Muscle of arm (tissue), 12 donors: Measurements from ENCODE around the gene PMF1. TPM values are rescaled to one million over a fixed set of nuclear protein-coding genes. Genes with fewer than 3 reads are reported as not detected.

ENCODE experiments used
- DNase-seq: peaks from one replicate; pipeline ENCODE4 v3.0.0-alpha.2; 2013
- polyA plus RNA-seq, 12 donors: library from polyadenylated mRNA; unstranded; fragments of 120-200 nt; gene quantifications; one replicate each; pipeline ENCODE4 v1.2.1, GENCODE V29; 2013; ENCODE audit not compliant: insufficient read length in 12 of 12

The PMF1 gene
- polyA plus RNA-seq, 12 donors: 37.1 to 66.7 (median 40.6) TPM; not detected in 1

DNA sequence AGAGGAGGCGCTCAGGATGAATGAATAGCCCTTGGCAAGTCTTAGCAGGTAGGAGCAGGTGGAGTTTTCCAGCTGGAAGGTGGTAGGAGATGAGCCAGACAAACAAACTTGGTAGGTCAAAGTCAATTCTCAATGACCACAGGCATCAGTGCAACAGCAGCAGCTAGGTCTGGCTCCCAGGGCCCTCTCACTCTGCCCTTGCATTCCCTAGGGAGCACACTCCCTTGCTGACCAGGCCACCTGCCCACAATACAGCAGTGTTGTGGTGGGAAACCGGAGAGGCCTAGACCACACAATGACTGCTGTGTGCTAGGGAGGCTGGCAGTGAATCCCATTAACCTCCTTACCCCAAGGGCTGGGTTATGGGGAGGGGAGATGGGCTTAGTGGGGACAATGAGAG is 48.1 kb downstream of the PMF1 start:
- DNase-seq: no peak

- no peak for DNase-seq
Measured at GRCh38 chr1:156262461-156263287, 49.9 kb downstream of the PMF1 start.

DNA sequence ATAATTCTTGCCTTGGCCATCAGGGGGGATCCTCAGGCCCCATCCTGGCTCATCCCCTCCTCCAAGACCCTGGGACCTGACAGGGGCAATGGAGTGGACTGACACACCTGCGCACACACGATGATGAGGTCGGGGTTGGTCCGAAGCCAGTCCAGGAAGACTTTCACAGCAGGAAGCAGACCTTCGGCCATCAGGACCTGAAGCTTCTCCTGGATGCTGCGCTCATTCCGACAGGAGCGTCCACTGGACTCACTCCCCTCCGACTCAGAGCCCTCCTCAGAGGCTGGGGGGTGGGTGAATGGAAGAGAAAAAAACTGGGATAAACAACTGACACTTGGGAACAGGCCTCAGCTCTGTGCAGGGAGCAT is 50.5 kb downstream of the PMF1 start:
- DNase-seq: no peak

- no peak for DNase-seq
Measured at GRCh38 chr1:156266051-156266450, 53.2 kb downstream of the PMF1 start.

DNA sequence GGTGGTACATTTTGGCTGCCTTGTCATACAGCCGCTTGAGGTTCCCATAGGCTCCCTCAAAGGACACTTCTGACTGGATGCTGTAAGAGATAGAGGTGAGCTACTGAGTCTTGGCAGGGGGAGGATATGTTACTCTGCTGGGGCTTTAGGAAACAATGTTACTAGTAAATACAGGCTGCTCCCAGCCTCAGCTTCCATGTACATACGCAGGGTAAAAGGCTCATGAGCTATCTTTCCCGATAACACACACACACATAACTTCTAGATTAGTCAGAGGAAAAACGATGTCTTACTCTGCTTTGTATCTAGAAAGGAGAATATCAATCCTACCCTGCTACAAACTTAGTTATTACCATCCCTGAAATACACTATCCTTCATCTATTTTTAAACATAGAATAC is 55.5 kb downstream of the PMF1 start:
- DNase-seq: no peak

DNA sequence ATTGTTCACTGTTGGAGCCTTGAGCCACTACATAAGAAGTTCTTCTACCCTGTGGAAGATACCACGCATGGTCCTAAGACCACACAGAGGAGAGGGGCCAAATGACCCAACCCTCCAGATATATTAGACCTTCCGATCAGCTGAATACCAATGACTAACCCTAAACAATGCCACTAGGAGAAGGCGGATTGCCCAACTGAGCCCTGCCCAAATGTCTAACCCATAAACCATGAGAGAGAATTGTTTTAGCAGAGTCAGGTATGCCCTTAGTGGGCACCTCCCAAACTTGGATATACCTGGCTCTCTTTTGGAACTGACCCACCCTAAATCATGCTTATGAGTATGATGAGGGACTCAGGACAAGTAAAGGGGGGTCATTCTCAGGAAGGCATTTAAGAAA is 57.5 kb downstream of the PMF1 start:
- DNase-seq: no peak

GRCh38 chr1:156276532-156276931 is 63.7 kb downstream of the PMF1 start:
- DNase-seq: no peak

GRCh38 chr1:156276966-156277381 is 64.2 kb downstream of the PMF1 start:
- DNase-seq: no peak

GRCh38 chr1:156279837-156280236 is 67.0 kb downstream of the PMF1 start:
- no peak for DNase-seq

DNA sequence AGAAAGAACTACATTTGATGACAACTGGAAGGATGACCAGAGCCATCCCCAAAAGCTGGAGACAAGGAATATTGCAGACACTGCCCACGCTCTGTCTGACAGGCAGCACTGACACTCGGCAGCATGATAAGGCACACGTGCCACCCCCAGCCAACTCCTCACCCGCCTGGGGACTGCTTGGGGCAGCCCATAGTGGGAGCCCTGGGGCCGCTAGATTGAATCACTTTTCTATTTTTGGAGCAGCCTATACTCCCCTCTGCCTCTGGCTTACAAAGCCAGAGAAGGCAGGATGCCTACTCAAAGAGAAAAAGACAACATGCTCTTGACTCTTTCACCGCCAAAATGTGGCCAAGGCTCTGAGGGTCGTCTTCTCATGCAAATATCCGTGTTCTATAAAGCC is 68.5 kb downstream of the PMF1 start:
- DNase-seq: no peak

DNA sequence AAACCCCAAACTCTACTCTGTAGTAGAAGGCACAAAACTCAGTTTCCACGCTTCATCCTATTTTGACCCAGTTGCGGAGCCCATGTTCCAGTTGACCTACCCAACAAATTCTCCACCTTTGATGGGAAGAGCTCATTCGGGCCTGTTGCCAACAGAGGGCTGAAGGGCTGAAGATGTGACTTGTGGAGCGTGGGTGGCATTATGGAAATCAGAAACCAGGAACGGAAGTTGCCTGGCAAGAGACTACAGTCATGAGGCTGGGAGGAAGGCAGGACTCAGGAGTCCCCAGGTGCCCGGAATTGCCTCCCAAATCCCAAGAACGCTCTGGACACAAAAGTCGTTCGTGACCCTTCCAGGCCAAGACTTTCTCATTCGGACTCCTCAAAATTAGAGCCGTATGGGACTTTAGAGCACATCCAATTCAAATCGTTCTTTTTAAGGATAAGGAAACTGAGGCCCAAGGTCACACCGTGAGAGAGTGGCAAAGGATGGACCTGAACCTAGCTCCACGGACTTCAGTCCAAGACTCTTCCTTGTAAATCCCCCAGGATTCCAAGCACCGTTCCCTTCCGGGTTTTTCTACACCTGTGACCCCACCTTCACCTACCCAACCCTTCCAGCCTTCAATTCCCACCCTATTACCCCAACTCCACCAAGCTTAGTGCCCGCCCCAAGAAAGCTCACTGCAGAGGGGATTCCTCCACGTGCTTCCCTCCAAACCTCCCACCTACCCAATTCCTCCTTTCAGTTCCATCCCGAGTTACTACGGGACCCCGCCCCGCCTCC is 69.1 kb downstream of the PMF1 start:
- DNase-seq: no peak

DNA sequence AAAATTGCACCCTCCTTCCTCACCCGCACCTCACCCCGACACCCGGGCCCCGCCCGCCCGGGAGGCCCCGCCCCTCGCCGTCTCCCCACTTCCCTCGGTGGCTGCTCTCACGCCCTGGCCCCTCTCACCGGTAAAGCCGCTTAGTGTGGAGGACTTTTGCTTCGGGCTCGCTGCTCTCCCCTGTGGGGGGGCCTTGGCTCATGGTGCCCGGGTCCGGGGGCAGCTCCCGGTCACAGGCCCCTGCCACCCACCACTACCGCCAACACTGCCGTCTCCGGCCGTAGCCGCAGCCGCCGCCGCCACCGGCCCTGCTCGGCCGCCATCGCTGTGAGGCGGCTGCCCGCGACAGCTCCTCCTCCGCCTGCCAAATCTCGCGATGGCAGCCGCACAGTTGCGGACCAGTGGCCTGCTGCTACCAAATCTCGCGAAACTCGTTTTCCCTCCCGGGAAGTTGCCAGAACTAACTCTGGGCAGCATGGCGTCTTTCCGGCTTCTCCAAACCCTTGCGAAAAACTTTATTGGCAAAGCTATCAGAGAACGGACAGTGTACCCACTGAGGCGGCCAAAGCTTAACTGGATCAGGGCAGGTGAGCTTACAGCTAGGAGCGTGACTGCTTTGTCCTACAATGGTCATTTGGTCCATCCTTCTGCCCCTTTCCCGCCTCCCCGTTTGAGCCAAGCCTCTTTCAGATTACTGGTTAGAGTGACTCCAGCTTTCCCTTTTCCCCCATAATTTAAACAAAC is 69.8 kb downstream of the PMF1 start, which contains the start of gene SMG5:
Gene SMG5 (minus strand): TSS at position 347 of the 744 bp plus-strand sequence. CDS start 145 bp downstream, at position 202.
- DNase-seq: peak; percentile 99

GRCh38 chr1:156283521-156283920 is 70.7 kb downstream of the PMF1 start:
- no peak for DNase-seq

DNA sequence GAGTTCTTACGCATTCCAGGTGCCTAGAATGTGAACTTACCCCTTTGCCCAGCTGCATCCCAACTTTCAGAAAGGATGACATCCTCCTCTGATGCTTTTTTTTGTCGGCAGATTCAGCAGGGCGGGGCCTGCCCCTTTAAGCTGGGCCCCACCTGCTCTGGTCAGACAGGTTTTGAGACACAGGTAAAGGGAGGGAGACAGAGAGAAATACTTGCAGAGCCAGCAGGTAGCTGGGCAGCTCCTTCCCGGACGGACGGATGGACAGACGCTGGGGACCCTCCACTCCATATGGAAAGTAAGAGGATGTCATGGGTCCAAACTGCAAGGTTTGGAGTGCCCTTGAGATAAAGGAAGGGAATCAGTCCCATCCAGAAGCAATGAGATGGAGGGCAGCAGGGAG is 71.3 kb downstream of the PMF1 start, which contains the start of gene TMEM79:
Gene TMEM79 (plus strand): TSS at position 214 of the 400 bp plus-strand sequence. CDS start 902 bp downstream, outside the sequence.
- no peak for DNase-seq

GRCh38 chr1:156284757-156285156 is 72.0 kb downstream of the PMF1 start:
- DNase-seq: no peak

GRCh38 chr1:156285437-156285836 is 72.6 kb downstream of the PMF1 start:
- no peak for DNase-seq

GRCh38 chr1:156286061-156286460 is 73.3 kb downstream of the PMF1 start:
- no peak for DNase-seq

Other genes starting within 250 kb of the PMF1 start
- gene ARHGEF2, start 234.5 kb upstream of the PMF1 start, polyA plus RNA-seq: 100 to 1,000 TPM; 119 to 396 (median 157) TPM
- 100 to 1,000 TPM in 11 of 12 donors, not detected in 1; 209 to 317 (median 230) TPM for gene SSR2, start 192.1 kb upstream of the PMF1 start, polyA plus RNA-seq
- gene UBQLN4, start 159.2 kb upstream of the PMF1 start, polyA plus RNA-seq: 10 to 100 TPM in 11 of 12 donors, not detected in 1; 40.2 to 55.3 (median 47.1) TPM
- 10 to 100 TPM in 11 of 12 donors, not detected in 1; 33.6 to 81.4 (median 36.4) TPM for gene LAMTOR2, start 158.2 kb upstream of the PMF1 start, polyA plus RNA-seq
- 10 to 100 TPM in 3 of 12 donors, 1 to 10 TPM in 1, under 1 TPM in 7, not detected in 1; 0.18 to 39.5 (median 0.65) TPM for gene RAB25, start 151.8 kb upstream of the PMF1 start, polyA plus RNA-seq
- 100 to 1,000 TPM in 1 of 12 donors, 10 to 100 TPM in 11; 17.0 to 113 (median 23.9) TPM for gene MEX3A, start 130.5 kb upstream of the PMF1 start, polyA plus RNA-seq
- 100 to 1,000 TPM; 240 to 804 (median 293) TPM for gene LMNA, start 98.3 kb upstream of the PMF1 start, polyA plus RNA-seq
- 10 to 100 TPM in 2 of 12 donors, 1 to 10 TPM in 9, not detected in 1; 2.2 to 16.5 (median 3.4) TPM for gene SEMA4A, start 59.4 kb upstream of the PMF1 start, polyA plus RNA-seq
- gene SLC25A44, start 18.9 kb upstream of the PMF1 start, polyA plus RNA-seq: 10 to 100 TPM in 11 of 12 donors, not detected in 1; 10.5 to 15.8 (median 12.1) TPM
- 1 to 10 TPM in 6 of 12 donors, under 1 TPM in 4, not detected in 2; 0.38 to 4.8 (median 1.4) TPM for gene BGLAP, start 29.2 kb downstream of the PMF1 start, polyA plus RNA-seq
- 1 to 10 TPM in 11 of 12 donors, not detected in 1; 1.6 to 6.9 (median 3.6) TPM for gene PAQR6, start 35.0 kb downstream of the PMF1 start, polyA plus RNA-seq
- 10 to 100 TPM in 11 of 12 donors, not detected in 1; 38.6 to 55.8 (median 48.6) TPM for gene SMG5, start 69.8 kb downstream of the PMF1 start, polyA plus RNA-seq
- gene TMEM79, start 71.3 kb downstream of the PMF1 start, polyA plus RNA-seq: 10 to 100 TPM in 1 of 12 donors, 1 to 10 TPM in 10, not detected in 1; 3.5 to 17.4 (median 4.2) TPM
- gene GLMP, start 82.7 kb downstream of the PMF1 start, polyA plus RNA-seq: 10 to 100 TPM in 11 of 12 donors, not detected in 1; 12.7 to 57.9 (median 21.4) TPM
- under 1 TPM in 1 of 12 donors, not detected in 11; 0.27 TPM for gene VHLL, start 86.3 kb downstream of the PMF1 start, polyA plus RNA-seq
- gene CCT3, start 125.3 kb downstream of the PMF1 start, polyA plus RNA-seq: 100 to 1,000 TPM in 11 of 12 donors, not detected in 1; 119 to 268 (median 248) TPM
- 1 to 10 TPM in 4 of 12 donors, under 1 TPM in 6, not detected in 2; 0.60 to 1.4 (median 0.89) TPM for gene TSACC, start 125.5 kb downstream of the PMF1 start, polyA plus RNA-seq
- under 1 TPM in 1 of 12 donors, not detected in 11; 0.27 TPM for gene RHBG, start 156.2 kb downstream of the PMF1 start, polyA plus RNA-seq